H1 (cell line): Measurements from ENCODE around the gene ARHGAP15. TPM values are rescaled to one million over a fixed set of nuclear protein-coding genes. Genes with fewer than 3 reads are reported as not detected.

Experiments used
- CTCF ChIA-PET: fragments of 300-600 bp; sonication (Branson Sonifier 250); formaldehyde crosslinking; loops from one replicate; lab custom pipeline; 2021; ENCODE audit not compliant: partially characterized antibody; lab: Charles Lee
- POLR2A ChIA-PET: fragments of 300-600 bp; sonication (Branson Sonifier 250); formaldehyde crosslinking; loops from one replicate; lab custom pipeline; 2021; ENCODE audit warnings: inconsistent platforms; ENCODE audit not compliant: partially characterized antibody; lab: Charles Lee
- DNase-seq, 2 experiments: peaks; one replicate each; pipeline versions ENCODE4 v3.0.0 to v3.0.0-alpha.2; 2010 to 2022; ENCODE audit warnings: low spot score in 2 of 2, low read depth in 1 of 2, mixed read lengths in 1 of 2
- FAIRE-seq: peaks from 2 replicates; lab custom pipeline; 2011; peaks lifted over from hg19 to GRCh38; lab: Jason Lieb, UNC
- H2AFZ ChIP-seq: 2 replicates; pipeline ENCODE4 v1.8.1; 2012; ENCODE audit warnings: low read length, inconsistent platforms
- H2AK5ac ChIP-seq: 2 replicates; pipeline ENCODE4 v1.6.1; 2013; ENCODE audit warnings: low read depth, low read length
- H2BK120ac ChIP-seq: replicated peaks from 2 replicates; pipeline ENCODE3; 2013; ENCODE audit warnings: low read depth, low read length, inconsistent platforms
- H2BK12ac ChIP-seq: 2 replicates; pipeline ENCODE4 v1.6.1; 2013; ENCODE audit warnings: low read depth, low read length
- H2BK15ac ChIP-seq: 2 replicates; pipeline ENCODE4 v1.6.1; 2013; ENCODE audit warnings: low read length
- H2BK20ac ChIP-seq: 2 replicates; pipeline ENCODE4 v1.6.1; 2013; ENCODE audit warnings: low read length
- H2BK5ac ChIP-seq: 2 replicates; pipeline ENCODE4 v1.6.1; 2013; ENCODE audit warnings: low read depth, low read length
- H3K14ac ChIP-seq: 2 replicates; pipeline ENCODE4 v1.6.1; 2013; ENCODE audit warnings: inconsistent platforms; ENCODE audit not compliant: insufficient read length
- H3K18ac ChIP-seq: 2 replicates; pipeline ENCODE4 v1.6.1; 2013; ENCODE audit warnings: low read length; ENCODE audit errors: extremely low read depth
- H3K23ac ChIP-seq: 2 replicates; pipeline ENCODE4 v1.6.1; 2013; ENCODE audit warnings: inconsistent platforms; ENCODE audit not compliant: insufficient read length
- H3K23me2 ChIP-seq: 2 replicates; pipeline ENCODE4 v1.6.1; 2013; ENCODE audit warnings: low read depth, low read length
- H3K27ac ChIP-seq: 2 replicates; pipeline ENCODE4 v1.6.1; 2011; ENCODE audit warnings: low read depth, low read length, inconsistent platforms
- H3K27me3 ChIP-seq, 4 experiments: replicated peaks in 1 of 4; 1 replicate in 1 of 4; 2 replicates in 3 of 4; pipeline versions ENCODE4 v1.6.1 to v1.8.1; 2011 to 2013; ENCODE audit warnings: low read length in 3 of 4, mild to moderate bottlenecking in 3 of 4, inconsistent platforms in 2 of 4, mixed read lengths in 2 of 4, moderate library complexity in 1 of 4; ENCODE audit not compliant: control insufficient read depth in 3 of 4, insufficient read depth in 3 of 4; ENCODE audit errors: extremely low read depth in 1 of 4
- H3K36me3 ChIP-seq, 4 experiments: 2 replicates each; pipeline versions ENCODE4 v1.6.1 to v1.8.1; 2011 to 2013; ENCODE audit warnings: mild to moderate bottlenecking in 4 of 4, low read length in 3 of 4, moderate library complexity in 2 of 4, control low read depth in 1 of 4, inconsistent platforms in 1 of 4; ENCODE audit not compliant: insufficient read depth in 4 of 4, control insufficient read depth in 2 of 4
- H3K4ac ChIP-seq: replicated peaks from 2 replicates; pipeline ENCODE3; 2013; ENCODE audit warnings: low read length, low read depth, mixed read lengths, inconsistent platforms; ENCODE audit not compliant: insufficient read length
- H3K4me1 ChIP-seq, 4 experiments: replicated peaks in 1 of 4; 1 replicate in 1 of 4; 2 replicates in 3 of 4; pipeline versions ENCODE4 v1.6.1 to v1.8.1; 2011 to 2013; ENCODE audit warnings: low read length in 3 of 4, inconsistent platforms in 2 of 4, mixed read lengths in 1 of 4; ENCODE audit not compliant: insufficient read depth in 4 of 4, control insufficient read depth in 3 of 4
- H3K4me2 ChIP-seq, 2 experiments: 2 replicates each; pipeline versions ENCODE4 v1.6.1 to v1.8.1; 2011 to 2013; ENCODE audit warnings: low read depth in 2 of 2, low read length in 2 of 2, control low read depth in 1 of 2, inconsistent platforms in 1 of 2, mild to moderate bottlenecking in 1 of 2; ENCODE audit not compliant: insufficient read depth in 1 of 2
- H3K4me3 ChIP-seq, 4 experiments: fragments of 200-600, 300-600 bp in 1 of 4; sonication (generic), shearing (Covaris generic), sonication (Bioruptor Twin) in 1 of 4; 2 replicates each; pipeline versions ENCODE4 v1.5.1 to v1.8.1; 2011 to 2016; ENCODE audit warnings: low read length in 4 of 4, low read depth in 3 of 4, control low read depth in 2 of 4, inconsistent platforms in 2 of 4, mild to moderate bottlenecking in 2 of 4, mixed read lengths in 1 of 4, moderate library complexity in 1 of 4; ENCODE audit not compliant: insufficient read depth in 2 of 4; ENCODE audit errors: extremely low read depth in 1 of 4
- H3K56ac ChIP-seq: replicated peaks from 2 replicates; pipeline ENCODE3; 2013; ENCODE audit warnings: low read depth, mild to moderate bottlenecking, mixed read lengths, low read length, inconsistent platforms; ENCODE audit not compliant: insufficient read length
- H3K79me1 ChIP-seq: 2 replicates; pipeline ENCODE4 v1.6.1; 2013; ENCODE audit warnings: low read depth, low read length, control low read depth
- H3K79me2 ChIP-seq, 2 experiments: 2 replicates each; pipeline versions ENCODE4 v1.6.1 to v1.8.1; 2012 to 2013; ENCODE audit warnings: low read length in 2 of 2, mild to moderate bottlenecking in 2 of 2, inconsistent platforms in 1 of 2; ENCODE audit not compliant: insufficient read depth in 2 of 2, control insufficient read depth in 1 of 2
- H3K9ac ChIP-seq, 4 experiments: replicated peaks in 1 of 4; 1 replicate in 1 of 4; 2 replicates in 3 of 4; pipeline versions ENCODE4 v1.6.1 to v1.8.1; 2011 to 2013; ENCODE audit warnings: low read depth in 3 of 4, low read length in 3 of 4, control low read depth in 2 of 4, mild to moderate bottlenecking in 2 of 4, moderate library complexity in 2 of 4, inconsistent platforms in 1 of 4; ENCODE audit errors: extremely low read depth in 1 of 4
- H3K9me3 ChIP-seq, 2 experiments: 2 replicates each; pipeline versions ENCODE4 v1.6.1 to v1.8.1; 2012 to 2013; ENCODE audit warnings: mild to moderate bottlenecking in 2 of 2, moderate library complexity in 2 of 2, control low read depth in 1 of 2, inconsistent platforms in 1 of 2, low read depth in 1 of 2, low read length in 1 of 2, mixed read lengths in 1 of 2; ENCODE audit not compliant: insufficient read depth in 2 of 2
- H4K20me1 ChIP-seq, 2 experiments: replicated peaks in 1 of 2; 2 replicates each; pipeline versions ENCODE3 to v1.8.1; 2011 to 2013; ENCODE audit warnings: inconsistent platforms in 2 of 2, low read length in 2 of 2, mild to moderate bottlenecking in 1 of 2; ENCODE audit not compliant: insufficient read depth in 2 of 2, control insufficient read depth in 1 of 2
- H4K5ac ChIP-seq: 2 replicates; pipeline ENCODE4 v1.6.1; 2013; ENCODE audit warnings: low read length, low read depth, mixed read lengths, inconsistent platforms; ENCODE audit not compliant: insufficient read length
- H4K8ac ChIP-seq: 2 replicates; pipeline ENCODE4 v1.8.0; 2013; ENCODE audit warnings: mild to moderate bottlenecking, moderate library complexity, low read length, inconsistent platforms; ENCODE audit not compliant: insufficient read depth; ENCODE audit errors: extremely low read depth
- H4K91ac ChIP-seq: replicated peaks from 2 replicates; pipeline ENCODE3; 2013; ENCODE audit warnings: low read length, mixed read lengths, inconsistent platforms; ENCODE audit not compliant: insufficient read length
- RFX5 ChIP-seq: IDR thresholded peaks from 2 replicates; pipeline ENCODE4 v1.6.1; 2011; ENCODE audit warnings: low read depth, low read length, improper control_type of control experiment, borderline replicate concordance
- WGBS, 2 experiments: shearing (Covaris generic) in 1 of 2; methylation state at CpG; one replicate each; pipeline versions ENCODE4 v1.1.6 to v1.1.7; 2013 to 2015; ENCODE audit warnings: low lambda C conversion rate in 2 of 2, mixed read lengths in 2 of 2, inconsistent platforms in 1 of 2, low coverage in 1 of 2, missing lambda C conversion rate in 1 of 2; ENCODE audit not compliant: insufficient replicate concordance in 2 of 2, insufficient coverage in 1 of 2, insufficient read length in 1 of 2; ENCODE audit errors: extremely low coverage in 1 of 2, missing lambda C conversion rate in 1 of 2; 5-methylcytosine and 5-hydroxymethylcytosine counted together
- polyA plus RNA-seq, 7 experiments: library from polyadenylated mRNA; depleted of rRNA in 3 of 7; stranded (reverse) in 5 of 7; unstranded in 2 of 7; fragments of >200 nt in 5 of 7; fragments of 200-250 nt in 2 of 7; gene quantifications; 1 replicate in 5 of 7; 2 replicates in 1 of 7; 4 replicates in 1 of 7; pipeline versions ENCODE4 v1.2.1 to v1.2.3, GENCODE V29; 2011 to 2013; ENCODE audit warnings: missing spikeins in 2 of 7, mixed read lengths in 2 of 7
- total RNA-seq: library from RNA; stranded (reverse); fragmentation: NEBNext Ultra II Directional; extraction: Animal tissue kit (Norgen Biotek cat#: 25700); gene quantifications from 2 replicates; pipeline ENCODE4 v1.2.1, GENCODE V29; 2021

The ARHGAP15 gene
- total and polyA plus RNA-seq, 2 of the 8 experiments (the other 6 are each of a cell fraction or from before 2014, with no cell fraction given), result not detected

DNA sequence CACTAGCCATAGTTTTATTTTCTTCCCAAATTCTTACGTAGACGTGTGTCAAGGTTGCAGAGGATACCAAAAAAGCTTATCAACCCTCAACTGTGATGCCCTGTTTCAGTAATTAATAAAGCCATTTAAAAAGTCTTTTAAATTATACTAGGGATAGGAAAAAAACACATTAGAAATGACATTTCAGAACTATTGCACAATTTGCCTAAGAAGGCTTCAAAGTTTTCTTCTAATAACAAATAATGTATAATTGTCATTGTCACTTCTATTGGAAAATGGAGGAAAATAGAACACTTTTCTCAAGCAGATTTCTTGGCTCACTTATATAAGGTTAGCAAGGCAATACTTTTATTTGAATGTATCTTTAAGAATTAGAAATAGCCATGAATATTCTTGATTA, 253.8 kb downstream of the ARHGAP15 start:
- Histone ChIP-seq H3K79me2 (no peaks in the 10 kb centered on the region), H2BK120ac (no peak overlapping the region), H3K27me3 (no peaks in the 10 kb centered on the region), H2AK5ac (no peak overlapping the region), H3K36me3 (no peaks in the 10 kb centered on the region), H3K4ac (no peak overlapping the region), H2BK12ac (no peak overlapping the region)
- CTCF ChIA-PET, result no interaction called here
- 96% methylated on average over 2 of the region's 2 CpGs; no CpG with 5 or more reads in 1 of the 2 experiments for WGBS, 2 experiments
- TF ChIP-seq RFX5, result no peak
- TF ChIP-seq, all 59 proteins: peak for 0
- Histone ChIP-seq H4K20me1 (peaks cover 0 to 2% of the 10 kb centered on the region in 2 experiments), H3K4me2 (no peak overlapping the region), H3K4me3 (no peak overlapping the region), H3K23ac (no peak overlapping the region), H3K56ac (no peak overlapping the region), H2BK5ac (no peak overlapping the region), H3K9ac (no peak overlapping the region), H4K91ac (no peak overlapping the region), H3K23me2 (no peaks in the 10 kb centered on the region), H3K18ac (no peak overlapping the region), H2BK15ac (no peak overlapping the region), H3K79me1 (no peaks in the 10 kb centered on the region), H3K27ac (no peak overlapping the region), H2AFZ (no peak overlapping the region), H4K5ac (no peak overlapping the region), H3K9me3 (no peaks in the 10 kb centered on the region), H4K8ac (no peak overlapping the region), H2BK20ac (no peak overlapping the region), H3K14ac (no peak overlapping the region), H3K4me1 (no peaks in the 10 kb centered on the region)
- no peak for FAIRE-seq
- no peak for DNase-seq
- POLR2A ChIA-PET, result no interaction called here
